Muscle of leg (tissue), 11 donors: Measurements from ENCODE around the gene PKD2. TPM values are rescaled to one million over a fixed set of nuclear protein-coding genes. Genes with fewer than 3 reads are reported as not detected.

Experiments used
- DNase-seq: peaks from one replicate; pipeline ENCODE4 v3.0.0; 2013
- H3K27ac ChIP-seq: one replicate; pipeline ENCODE4 v1.5.1; 2013; ENCODE audit warnings: mild to moderate bottlenecking, low read length, control low read depth
- H3K27me3 ChIP-seq: one replicate; pipeline ENCODE4 v1.6.1; 2013; ENCODE audit warnings: low read length; ENCODE audit not compliant: control insufficient read depth, insufficient read depth
- H3K36me3 ChIP-seq: one replicate; pipeline ENCODE4 v1.6.1; 2013; ENCODE audit warnings: low read length; ENCODE audit not compliant: control insufficient read depth, insufficient read depth
- H3K4me1 ChIP-seq: one replicate; pipeline ENCODE4 v1.6.1; 2013; ENCODE audit warnings: low read length; ENCODE audit not compliant: control insufficient read depth, insufficient read depth
- H3K4me3 ChIP-seq: one replicate; pipeline ENCODE4 v1.5.1; 2013; ENCODE audit warnings: low read length, control low read depth
- H3K9me3 ChIP-seq: replicated peaks from 2 replicates; pipeline ENCODE4 v1.6.1; 2013; ENCODE audit warnings: low read depth, low read length; ENCODE audit not compliant: control insufficient read depth
- WGBS: methylation state at CpG from one replicate; pipeline ENCODE4 v1.1.5; 2013; ENCODE audit warnings: missing lambda C conversion rate; ENCODE audit not compliant: insufficient coverage; 5-methylcytosine and 5-hydroxymethylcytosine counted together
- polyA plus RNA-seq, 8 donors: library from polyadenylated mRNA; unstranded; fragments of 120-200 nt; gene quantifications; one replicate each; pipeline versions ENCODE4 v1.2.1 to v1.2.3, GENCODE V29; 2013; ENCODE audit warnings: inconsistent platforms in 1 of 8, low replicate concordance in 1 of 8; ENCODE audit not compliant: insufficient read length in 8 of 8, insufficient read depth in 1 of 8
- total RNA-seq: library from RNA; stranded (reverse); fragments of 120-200 nt; gene quantifications from one replicate; pipeline ENCODE4 v1.2.4, GENCODE V29; 2013

Gene PKD2
- total and polyA plus RNA-seq, 9 donors, result 20.1 to 42.7 (median 28.4) TPM

DNA sequence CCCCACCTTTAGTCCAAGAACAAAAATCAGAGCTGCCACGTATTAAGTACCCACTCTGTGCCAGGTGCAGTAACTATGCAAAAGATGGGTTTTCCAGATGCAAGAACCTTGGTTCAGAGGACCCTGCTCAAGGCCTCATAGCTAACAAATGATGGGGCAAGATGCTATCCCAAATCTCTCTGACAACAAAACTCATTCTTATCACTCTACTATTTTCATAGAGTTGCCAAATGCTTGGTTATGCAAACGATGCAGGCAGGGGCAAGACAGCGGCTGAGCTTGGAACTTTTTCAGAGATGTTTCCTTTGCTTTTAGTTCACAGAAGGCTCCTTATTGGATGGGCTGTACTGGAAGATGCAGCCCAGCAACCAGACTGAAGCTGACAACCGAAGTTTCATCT, 30.5 kb downstream of the PKD2 start:
- H3K9me3 ChIP-seq, result no peaks in the 10 kb centered on the region
- H3K36me3 ChIP-seq, result peaks cover 71% of the 10 kb centered on the region
- H3K4me1 ChIP-seq, result peaks cover 3% of the 10 kb centered on the region
- no peak overlapping the region for H3K27ac ChIP-seq
- WGBS, result 94% methylated on average over 3 of the region's 4 CpGs
- H3K27me3 ChIP-seq, result no peaks in the 10 kb centered on the region
- H3K4me3 ChIP-seq, result no peak overlapping the region
- DNase-seq, result no peak

- Histone ChIP-seq H3K27me3 (no peaks in the 10 kb centered on the region), H3K9me3 (no peaks in the 10 kb centered on the region), H3K27ac (no peak overlapping the region), H3K4me3 (no peak overlapping the region), H3K4me1 (peaks cover 3% of the 10 kb centered on the region), H3K36me3 (peaks cover 79% of the 10 kb centered on the region)
- DNase-seq, result no peak
- 90% methylated on average over 2 of the region's 3 CpGs for WGBS
These were observed 33.3 kb downstream of the PKD2 start for GRCh38 chr4:88040707-88041106.

- no peak for DNase-seq
- 50% methylated on average over 1 of the region's 2 CpGs for WGBS
- H3K36me3 ChIP-seq, result peaks cover 79% of the 10 kb centered on the region
- H3K4me1 ChIP-seq, result peaks cover 3% of the 10 kb centered on the region
- no peak overlapping the region for H3K27ac ChIP-seq
- H3K9me3 ChIP-seq, result no peaks in the 10 kb centered on the region
- no peak overlapping the region for H3K4me3 ChIP-seq
- H3K27me3 ChIP-seq, result no peaks in the 10 kb centered on the region
These were observed 34.2 kb downstream of the PKD2 start for GRCh38 chr4:88041626-88042025.

GRCh38 chr4:88043001-88043400, 35.6 kb downstream of the PKD2 start:
- H3K4me1 ChIP-seq, result peaks cover 3% of the 10 kb centered on the region
- H3K9me3 ChIP-seq, result no peaks in the 10 kb centered on the region
- WGBS, result no CpG with 5 or more reads among the region's 1 CpG
- no peaks in the 10 kb centered on the region for H3K27me3 ChIP-seq
- DNase-seq, result peak; percentile 17
- no peak overlapping the region for H3K4me3 ChIP-seq
- peaks cover 75% of the 10 kb centered on the region for H3K36me3 ChIP-seq
- H3K27ac ChIP-seq, result no peak overlapping the region

GRCh38 chr4:88043586-88044340, 36.3 kb downstream of the PKD2 start:
- no peaks in the 10 kb centered on the region for H3K27me3 ChIP-seq
- no peaks in the 10 kb centered on the region for H3K9me3 ChIP-seq
- no peak overlapping the region for H3K27ac ChIP-seq
- no peak for DNase-seq
- peaks cover 3% of the 10 kb centered on the region for H3K4me1 ChIP-seq
- H3K36me3 ChIP-seq, result peaks cover 70% of the 10 kb centered on the region
- no peak overlapping the region for H3K4me3 ChIP-seq
- WGBS, result 79% methylated on average over 3 of the region's 8 CpGs

DNA sequence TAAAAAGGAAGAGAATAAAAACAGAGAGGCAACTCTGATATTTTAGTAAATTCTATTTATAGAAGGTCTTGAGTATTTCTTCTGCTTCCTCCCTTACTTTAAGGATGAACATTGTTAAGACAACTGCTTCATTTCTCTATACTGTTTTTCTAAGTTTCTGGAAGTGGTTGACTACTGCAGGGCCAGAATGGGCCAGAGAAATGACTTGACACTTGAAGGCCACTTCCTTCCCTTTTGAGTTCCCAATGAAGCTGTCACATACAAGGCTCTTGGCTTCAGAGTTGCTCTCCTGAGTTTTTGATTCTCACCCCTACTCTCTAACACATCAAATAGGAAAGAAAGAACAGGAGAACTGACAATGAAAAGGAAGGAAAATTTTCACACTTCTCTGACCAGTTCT, 37.6 kb downstream of the PKD2 start:
- no peak overlapping the region for H3K4me3 ChIP-seq
- H3K36me3 ChIP-seq, result peaks cover 60% of the 10 kb centered on the region
- H3K27ac ChIP-seq, result no peak overlapping the region
- no peaks in the 10 kb centered on the region for H3K27me3 ChIP-seq
- DNase-seq, result peak; percentile 23
- H3K4me1 ChIP-seq, result peaks cover 3% of the 10 kb centered on the region
- H3K9me3 ChIP-seq, result no peaks in the 10 kb centered on the region

GRCh38 chr4:88054229-88054628, 46.8 kb downstream of the PKD2 start:
- no peaks in the 10 kb centered on the region for H3K27me3 ChIP-seq
- DNase-seq, result no peak
- H3K27ac ChIP-seq, result no peak overlapping the region
- H3K9me3 ChIP-seq, result no peaks in the 10 kb centered on the region
- no peaks in the 10 kb centered on the region for H3K4me1 ChIP-seq
- H3K36me3 ChIP-seq, result peaks cover 31% of the 10 kb centered on the region
- H3K4me3 ChIP-seq, result no peak overlapping the region
- WGBS, result 100% methylated on average over 1 of the region's 4 CpGs

- WGBS, result 83% methylated on average over 3 of the region's 3 CpGs
- H3K36me3 ChIP-seq, result peaks cover 33% of the 10 kb centered on the region
- peak; percentile 44 for DNase-seq
These were observed 47.5 kb downstream of the PKD2 start for GRCh38 chr4:88054901-88055300.

GRCh38 chr4:88058295-88058694, 50.9 kb downstream of the PKD2 start:
- no peak for DNase-seq
- H3K4me3 ChIP-seq, result no peak overlapping the region
- no peak overlapping the region for H3K27ac ChIP-seq
- no peaks in the 10 kb centered on the region for H3K27me3 ChIP-seq
- no peaks in the 10 kb centered on the region for H3K9me3 ChIP-seq
- H3K36me3 ChIP-seq, result peaks cover 24% of the 10 kb centered on the region
- H3K4me1 ChIP-seq, result no peaks in the 10 kb centered on the region
- WGBS, result no CpG with 5 or more reads among the region's 3 CpGs

More at GRCh38 chr4:88054901-88055300, 47.5 kb downstream of the PKD2 start:
- no peak overlapping the region for H3K27ac ChIP-seq
- H3K9me3 ChIP-seq, result no peaks in the 10 kb centered on the region
- no peak overlapping the region for H3K4me3 ChIP-seq
- H3K4me1 ChIP-seq, result no peaks in the 10 kb centered on the region
- H3K27me3 ChIP-seq, result no peaks in the 10 kb centered on the region

GRCh38 chr4:88059766-88060165, 52.3 kb downstream of the PKD2 start:
- H3K27ac ChIP-seq, result no peak overlapping the region
- peaks cover 27% of the 10 kb centered on the region for H3K36me3 ChIP-seq
- H3K9me3 ChIP-seq, result no peaks in the 10 kb centered on the region
- WGBS, result no CpG with 5 or more reads among the region's 2 CpGs
- no peaks in the 10 kb centered on the region for H3K4me1 ChIP-seq
- no peak overlapping the region for H3K4me3 ChIP-seq
- no peaks in the 10 kb centered on the region for H3K27me3 ChIP-seq
- DNase-seq, result no peak

DNA sequence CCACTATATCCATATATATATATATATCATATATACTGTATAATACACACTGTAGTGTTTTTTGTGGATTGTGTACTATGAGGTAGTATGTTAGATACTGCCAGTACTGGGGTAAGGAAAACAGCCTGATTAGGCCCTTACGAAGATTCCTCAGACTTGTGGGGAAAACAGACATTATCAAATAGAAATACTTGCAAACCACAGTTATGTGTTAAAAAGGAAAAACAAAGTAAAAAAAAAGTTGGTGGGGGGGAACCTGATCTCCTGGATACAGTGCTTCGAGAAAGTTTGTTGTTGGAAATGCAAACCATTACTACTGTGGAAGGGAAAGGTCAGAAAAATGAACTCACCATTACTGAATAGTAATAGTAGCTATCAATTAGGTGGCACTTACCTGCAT, 53.0 kb downstream of the PKD2 start:
- Histone ChIP-seq H3K9me3 (no peaks in the 10 kb centered on the region), H3K27ac (no peak overlapping the region), H3K36me3 (peaks cover 28% of the 10 kb centered on the region), H3K4me1 (no peaks in the 10 kb centered on the region), H3K27me3 (no peaks in the 10 kb centered on the region), H3K4me3 (no peak overlapping the region)
- no peak for DNase-seq
- WGBS, result no CpG with 5 or more reads among the region's 2 CpGs
